Retina (tissue), 1 donor: ENCODE data around the gene HMCN1.
A peak's percentile ranks its signal among the peaks of the same experiment; 100 is the strongest.

Source experiments
- DNase-seq: peaks from one replicate; pipeline ENCODE4 v3.0.0-alpha.2; 2016

The HMCN1 gene

GRCh38 chr1:186212568-186213224, 478.5 kb downstream of the HMCN1 start:
- peak; percentile 60 for DNase-seq

- no peak for DNase-seq
Observed at GRCh38 chr1:186213225-186213607, 479.0 kb downstream of the HMCN1 start.

- DNase-seq, result no peak
Observed at GRCh38 chr1:186214791-186215190, 480.6 kb downstream of the HMCN1 start.

DNA sequence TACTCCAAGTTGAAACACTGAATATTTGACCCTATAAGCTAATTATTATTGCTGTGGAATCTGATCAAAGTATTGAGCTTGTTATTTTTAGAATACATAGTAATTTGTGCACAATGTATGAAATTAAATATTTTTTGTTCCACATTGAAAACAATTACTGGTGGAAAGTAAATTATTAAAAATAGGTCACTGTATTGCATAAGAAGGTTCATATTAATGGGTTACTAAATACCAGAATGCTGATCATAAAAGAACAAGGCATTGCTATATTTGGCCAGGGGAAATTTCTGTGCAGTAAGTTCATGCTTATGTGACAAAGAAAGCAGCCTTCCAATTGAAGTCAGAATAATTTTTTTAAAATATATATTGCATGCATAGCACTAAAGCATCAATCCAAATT, 481.4 kb downstream of the HMCN1 start:
- DNase-seq, result no peak

- DNase-seq, result no peak
Observed at GRCh38 chr1:186218654-186219352, 484.6 kb downstream of the HMCN1 start.

DNA sequence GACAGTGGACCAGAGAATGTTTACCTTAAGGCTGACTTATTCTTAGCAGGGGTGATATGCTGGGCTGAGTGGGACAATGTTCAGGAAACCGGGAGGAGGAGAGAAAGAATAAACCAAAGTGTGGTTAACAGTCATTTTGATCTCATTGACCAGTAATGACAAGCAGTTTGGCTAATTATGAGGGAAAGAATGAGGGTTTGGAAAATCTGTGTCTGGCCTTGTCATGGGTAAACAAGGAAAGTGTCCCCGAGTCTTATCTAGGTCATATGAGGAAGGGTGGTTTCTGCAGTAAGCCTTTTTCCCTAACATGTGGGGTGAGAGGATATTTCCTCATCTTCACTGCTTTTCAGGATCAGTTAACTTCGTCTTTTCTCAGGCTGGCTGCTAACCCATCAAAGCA, 485.9 kb downstream of the HMCN1 start:
- DNase-seq, result no peak

DNA sequence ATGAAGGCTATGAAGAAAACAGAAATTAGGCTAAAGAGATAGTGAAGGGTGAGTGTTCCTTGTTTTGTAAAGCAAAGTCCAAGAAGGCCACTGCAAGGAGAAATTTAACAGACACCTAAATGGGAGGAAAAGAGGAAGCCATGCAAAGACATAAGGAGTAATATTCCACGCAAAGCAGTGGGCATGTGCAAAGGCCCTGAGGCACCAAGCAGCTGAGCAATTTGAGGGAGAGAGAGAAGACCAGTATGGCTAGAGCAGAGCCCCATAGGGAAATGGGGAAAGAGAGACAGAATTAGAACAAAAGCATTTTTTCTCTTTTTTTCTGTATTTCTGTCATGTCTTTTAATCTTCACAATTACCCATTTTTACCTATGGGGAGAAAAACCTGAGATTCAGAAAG, 486.7 kb downstream of the HMCN1 start:
- no peak for DNase-seq

DNA sequence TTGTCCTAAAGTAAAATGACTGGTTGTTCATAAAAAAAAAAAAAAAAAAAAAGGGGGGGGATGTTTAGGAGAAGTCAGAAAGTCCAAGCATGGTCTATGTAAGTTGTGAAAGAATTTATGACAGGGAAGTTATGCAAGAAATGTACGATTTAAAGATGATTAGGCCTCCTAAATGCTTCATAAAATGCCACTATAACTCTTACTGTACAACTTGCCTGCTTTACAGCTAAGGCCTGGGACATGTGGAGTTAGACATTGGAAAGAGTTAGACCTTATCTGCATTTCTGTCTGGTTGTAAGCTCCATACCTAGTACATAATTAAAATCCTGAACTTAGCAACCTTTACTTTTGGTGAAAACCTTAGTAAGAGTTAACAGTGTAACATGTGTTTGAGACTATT, 490.9 kb downstream of the HMCN1 start:
- no peak for DNase-seq

- no peak for DNase-seq
Observed at GRCh38 chr1:186228749-186229148, 494.6 kb downstream of the HMCN1 start.

- DNase-seq, result no peak
Observed at GRCh38 chr1:186231861-186232436, 497.8 kb downstream of the HMCN1 start.

GRCh38 chr1:186234976-186235686, 500.9 kb downstream of the HMCN1 start:
- no peak for DNase-seq

- no peak for DNase-seq
Observed at GRCh38 chr1:186235696-186236095, 501.5 kb downstream of the HMCN1 start.

- no peak for DNase-seq
Observed at GRCh38 chr1:186236921-186237320, 502.7 kb downstream of the HMCN1 start.

DNA sequence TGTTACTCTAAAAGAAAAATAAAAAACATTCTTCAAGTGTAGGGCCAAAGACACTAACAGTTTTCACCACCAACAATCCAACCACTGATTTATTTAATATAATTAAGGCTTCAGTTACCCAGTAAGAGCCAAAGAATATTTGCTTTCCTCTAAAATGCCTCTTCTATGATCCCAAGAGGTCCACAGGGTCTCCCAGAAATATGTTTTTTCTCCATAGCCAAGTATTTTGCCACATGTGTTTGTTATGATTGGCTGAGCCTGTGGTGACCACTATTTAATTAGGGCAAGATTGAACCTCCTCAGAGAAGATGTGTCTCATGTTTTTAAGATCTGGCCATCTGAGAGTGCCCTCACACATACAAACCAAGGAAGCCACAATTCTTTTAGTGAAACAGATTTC, 505.0 kb downstream of the HMCN1 start:
- no peak for DNase-seq

DNA sequence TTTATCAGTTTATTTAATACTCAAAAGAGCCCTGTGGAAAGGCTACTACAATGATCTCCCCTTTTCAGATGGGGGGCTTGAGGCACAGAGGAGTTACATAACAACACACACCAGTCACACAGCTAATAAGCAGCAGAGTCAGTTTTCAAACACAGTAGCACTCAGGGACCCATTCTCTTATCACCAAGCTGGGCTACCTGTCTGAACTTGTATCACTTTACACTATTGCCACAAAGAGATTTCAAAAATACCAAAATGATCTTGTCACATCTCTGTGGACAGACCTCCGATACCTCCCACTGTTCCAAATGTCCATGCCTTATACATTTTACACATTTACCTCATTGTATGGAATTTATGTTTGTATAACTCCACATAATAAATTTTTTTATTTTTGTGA, 506.2 kb downstream of the HMCN1 start:
- DNase-seq, result no peak
